WI38 (cell line): ENCODE results near the gene GSTM1.
A peak's percentile ranks its signal among the peaks of the same experiment; 100 is the strongest.
"Not testable (repeated sequence)": the region's sequence is repeated elsewhere in the genome, so short reads cannot be mapped to it uniquely, and the experiment has no call there.

ENCODE experiments used
- H3K4me3 ChIP-seq: 2 replicates; pipeline ENCODE4 v1.5.1; 2011; ENCODE audit warnings: low read depth, mild to moderate bottlenecking, control low read depth, low read length
- CTCF ChIP-seq: IDR thresholded peaks from 2 replicates; pipeline ENCODE4 v1.5.1; 2012; ENCODE audit warnings: low read depth, mild to moderate bottlenecking, control low read depth, low read length

The GSTM1 gene

GRCh38 chr1:109697066-109697465, 9.4 kb downstream of the GSTM1 start:
- no peak overlapping the region for H3K4me3 ChIP-seq
- no peak for TF ChIP-seq CTCF

GRCh38 chr1:109697861-109698260, 10.2 kb downstream of the GSTM1 start:
- H3K4me3 ChIP-seq, result not testable (repeated sequence)

- not testable (repeated sequence) for H3K4me3 ChIP-seq
These were observed 15.3 kb downstream of the GSTM1 start for GRCh38 chr1:109702940-109703339.

- H3K4me3 ChIP-seq, result no peak overlapping the region
- TF ChIP-seq CTCF, result no peak
These were observed 16.6 kb downstream of the GSTM1 start for GRCh38 chr1:109704173-109704572.

- no peak for TF ChIP-seq CTCF
These were observed 17.8 kb downstream of the GSTM1 start for GRCh38 chr1:109705411-109705810.

GRCh38 chr1:109708949-109709348, 21.3 kb downstream of the GSTM1 start:
- H3K4me3 ChIP-seq, result not testable (repeated sequence)

More at GRCh38 chr1:109705411-109705810, 17.8 kb downstream of the GSTM1 start:
- no peak overlapping the region for H3K4me3 ChIP-seq

GRCh38 chr1:109709822-109710221, 22.2 kb downstream of the GSTM1 start:
- not testable (repeated sequence) for H3K4me3 ChIP-seq

- H3K4me3 ChIP-seq, result peak within 1 kb of the TSS; percentile 46
These were observed 24.1 kb downstream of the GSTM1 start, which contains the start of gene GSTM5 for GRCh38 chr1:109711593-109712320. Gene GSTM5, plus strand, starts transcription at chr1:109712251. Its CDS starts 62 bp downstream, at chr1:109712313.

- peak overlapping the region; percentile 46 for H3K4me3 ChIP-seq
- TF ChIP-seq CTCF, result no peak
These were observed 24.8 kb downstream of the GSTM1 start for GRCh38 chr1:109712321-109712864.

- no peak overlapping the region for H3K4me3 ChIP-seq
- no peak for TF ChIP-seq CTCF
These were observed 26.0 kb downstream of the GSTM1 start for GRCh38 chr1:109713636-109714035.
